Ectodermal cell (in vitro differentiated cells): Measurements from ENCODE around the gene REPS2.

Experiments
- H3K27ac ChIP-seq: 2 replicates; pipeline ENCODE4 v1.7.0; 2013; ENCODE audit warnings: mild to moderate bottlenecking, low read depth, low read length; ENCODE audit not compliant: insufficient read depth, poor library complexity, severe bottlenecking
- H3K27me3 ChIP-seq: 2 replicates; pipeline ENCODE4 v1.7.0; 2013; ENCODE audit warnings: mild to moderate bottlenecking, low read length; ENCODE audit not compliant: insufficient read depth, control insufficient read depth, poor library complexity, severe bottlenecking
- H3K36me3 ChIP-seq: one replicate; pipeline ENCODE4 v1.7.0; 2013; ENCODE audit warnings: low read length; ENCODE audit not compliant: control insufficient read depth, insufficient read depth
- H3K4me1 ChIP-seq: one replicate; pipeline ENCODE4 v1.7.0; 2013; ENCODE audit warnings: low read length; ENCODE audit not compliant: control insufficient read depth, insufficient read depth
- H3K4me3 ChIP-seq: 2 replicates; pipeline ENCODE4 v1.7.0; 2013; ENCODE audit warnings: low read depth, low read length, control low read depth; ENCODE audit not compliant: insufficient read depth
- H3K9me3 ChIP-seq: 2 replicates; pipeline ENCODE4 v1.7.0; 2013; ENCODE audit warnings: mild to moderate bottlenecking, low read length, moderate library complexity; ENCODE audit not compliant: control insufficient read depth
- WGBS, 2 experiments: methylation state at CpG; one replicate each; pipeline ENCODE4 v1.1.7; 2013; ENCODE audit warnings: missing lambda C conversion rate in 2 of 2; 5-methylcytosine and 5-hydroxymethylcytosine counted together

Gene REPS2

GRCh38 chrX:16994736-16995135 lies 48.3 kb downstream of the REPS2 start:
- no peaks in the 10 kb centered on the region for H3K36me3 ChIP-seq
- no peaks in the 10 kb centered on the region for H3K9me3 ChIP-seq
- no peaks in the 10 kb centered on the region for H3K27me3 ChIP-seq
- H3K4me1 ChIP-seq = no peaks in the 10 kb centered on the region
- H3K27ac ChIP-seq = no peak overlapping the region
- WGBS, 2 experiments = 86 to 91% methylated on average over 2 of the region's 2 CpGs
- H3K4me3 ChIP-seq = no peak overlapping the region

- WGBS, 2 experiments = 92 to 95% methylated on average over 2 of the region's 2 CpGs
- Histone ChIP-seq H3K9me3 (no peaks in the 10 kb centered on the region), H3K36me3 (no peaks in the 10 kb centered on the region), H3K27ac (no peak overlapping the region), H3K4me1 (no peaks in the 10 kb centered on the region), H3K27me3 (no peaks in the 10 kb centered on the region), H3K4me3 (no peak overlapping the region)
These were observed 50.9 kb downstream of the REPS2 start for GRCh38 chrX:16997313-16997712.

- no peaks in the 10 kb centered on the region for H3K4me1 ChIP-seq
- H3K27ac ChIP-seq = no peak overlapping the region
- no peaks in the 10 kb centered on the region for H3K27me3 ChIP-seq
- no peak overlapping the region for H3K4me3 ChIP-seq
- no peaks in the 10 kb centered on the region for H3K9me3 ChIP-seq
- no peaks in the 10 kb centered on the region for H3K36me3 ChIP-seq
These were observed 52.8 kb downstream of the REPS2 start for GRCh38 chrX:16999275-16999674.

DNA sequence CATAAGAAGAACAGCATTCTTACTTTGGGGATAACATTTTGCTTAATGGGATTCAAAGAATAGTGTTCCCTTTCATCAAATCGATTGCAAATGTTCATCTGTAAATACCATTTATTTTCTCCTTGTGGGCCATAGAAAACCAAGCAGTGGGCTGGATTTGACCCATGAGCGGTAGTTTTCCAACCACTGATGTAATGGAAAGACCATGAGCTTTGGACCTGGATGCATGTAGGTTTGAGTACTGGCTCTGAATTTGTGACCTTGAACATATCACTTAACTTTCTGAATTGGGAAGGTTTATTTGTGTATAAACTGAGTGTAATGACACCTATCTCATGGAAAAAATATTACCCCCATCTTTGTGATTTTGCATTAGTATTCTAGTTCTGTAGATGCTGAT lies 54.3 kb downstream of the REPS2 start:
- H3K9me3 ChIP-seq = no peaks in the 10 kb centered on the region
- 94 to 100% methylated on average over 2 of the region's 2 CpGs for WGBS, 2 experiments
- H3K4me1 ChIP-seq = no peaks in the 10 kb centered on the region
- H3K36me3 ChIP-seq = no peaks in the 10 kb centered on the region
- H3K27me3 ChIP-seq = no peaks in the 10 kb centered on the region
- no peak overlapping the region for H3K27ac ChIP-seq
- H3K4me3 ChIP-seq = no peak overlapping the region

DNA sequence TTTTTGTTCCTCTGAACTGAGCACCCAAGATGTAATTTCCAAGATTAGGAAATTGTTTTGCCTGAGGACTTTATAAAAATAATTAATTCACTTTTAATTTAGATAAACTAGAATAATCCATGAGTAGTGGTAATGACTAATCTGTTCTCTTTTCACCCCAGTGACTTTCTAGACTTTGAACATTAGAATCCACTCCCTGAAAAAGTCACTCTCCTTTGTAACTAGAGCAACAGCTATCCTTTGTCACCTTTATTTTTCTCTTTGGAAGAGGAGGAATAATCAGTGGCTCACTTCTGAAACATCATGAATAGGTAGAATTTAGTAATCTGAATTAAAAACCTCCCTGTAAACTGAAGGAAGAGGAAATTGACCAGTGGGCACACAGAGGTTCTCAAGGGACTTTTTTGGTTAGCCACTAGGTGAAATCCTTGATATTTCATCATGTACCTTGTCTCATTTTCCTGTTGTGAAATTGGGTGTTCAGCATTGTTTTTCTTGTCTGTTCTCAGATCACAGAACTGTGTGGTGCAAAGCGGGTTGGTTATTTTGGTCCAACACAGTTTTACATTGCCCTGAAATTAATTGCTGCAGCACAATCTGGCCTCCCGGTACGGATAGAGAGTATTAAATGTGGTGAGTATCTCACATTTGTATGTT lies 59.4 kb downstream of the REPS2 start:
- no peaks in the 10 kb centered on the region for H3K27me3 ChIP-seq
- H3K36me3 ChIP-seq = no peaks in the 10 kb centered on the region
- H3K4me3 ChIP-seq = no peak overlapping the region
- H3K4me1 ChIP-seq = no peaks in the 10 kb centered on the region
- H3K9me3 ChIP-seq = no peaks in the 10 kb centered on the region
- 93 to 95% methylated on average over 3 of the region's 3 CpGs for WGBS, 2 experiments
- no peak overlapping the region for H3K27ac ChIP-seq

DNA sequence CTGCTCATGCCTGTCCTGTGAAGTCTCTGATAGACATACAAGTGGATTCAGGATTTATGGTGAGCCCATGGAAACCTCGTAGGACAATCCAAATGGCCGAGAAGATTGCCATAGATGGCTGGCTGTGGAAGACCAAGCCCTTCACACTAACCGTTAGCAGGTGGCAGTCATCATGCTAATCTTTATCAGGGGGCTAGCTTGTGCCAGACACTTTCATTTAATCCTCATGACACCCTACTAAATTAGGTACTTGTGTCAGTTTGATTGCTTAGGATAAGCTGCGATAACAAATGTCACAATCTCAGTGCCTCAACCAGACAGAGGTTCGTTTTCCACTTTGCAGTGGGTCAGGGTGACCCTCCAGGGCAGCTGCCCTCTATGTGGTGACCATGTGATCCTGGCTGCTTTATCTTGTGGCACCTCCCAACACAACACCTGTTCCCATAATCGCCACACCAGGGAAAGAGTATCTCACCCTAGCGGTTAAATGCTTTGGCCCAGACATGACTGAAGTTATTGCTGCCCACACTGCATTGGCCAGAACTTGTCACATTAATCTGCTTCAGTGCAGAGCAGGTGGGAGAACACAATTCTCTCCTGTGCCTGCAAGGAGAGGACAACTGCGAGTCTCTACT lies 60.8 kb downstream of the REPS2 start:
- Histone ChIP-seq H3K4me1 (no peaks in the 10 kb centered on the region), H3K27me3 (no peaks in the 10 kb centered on the region), H3K27ac (no peak overlapping the region), H3K36me3 (no peaks in the 10 kb centered on the region), H3K4me3 (no peak overlapping the region), H3K9me3 (no peaks in the 10 kb centered on the region)
- 73% methylated on average over 8 of the region's 8 CpGs for WGBS, 2 experiments

DNA sequence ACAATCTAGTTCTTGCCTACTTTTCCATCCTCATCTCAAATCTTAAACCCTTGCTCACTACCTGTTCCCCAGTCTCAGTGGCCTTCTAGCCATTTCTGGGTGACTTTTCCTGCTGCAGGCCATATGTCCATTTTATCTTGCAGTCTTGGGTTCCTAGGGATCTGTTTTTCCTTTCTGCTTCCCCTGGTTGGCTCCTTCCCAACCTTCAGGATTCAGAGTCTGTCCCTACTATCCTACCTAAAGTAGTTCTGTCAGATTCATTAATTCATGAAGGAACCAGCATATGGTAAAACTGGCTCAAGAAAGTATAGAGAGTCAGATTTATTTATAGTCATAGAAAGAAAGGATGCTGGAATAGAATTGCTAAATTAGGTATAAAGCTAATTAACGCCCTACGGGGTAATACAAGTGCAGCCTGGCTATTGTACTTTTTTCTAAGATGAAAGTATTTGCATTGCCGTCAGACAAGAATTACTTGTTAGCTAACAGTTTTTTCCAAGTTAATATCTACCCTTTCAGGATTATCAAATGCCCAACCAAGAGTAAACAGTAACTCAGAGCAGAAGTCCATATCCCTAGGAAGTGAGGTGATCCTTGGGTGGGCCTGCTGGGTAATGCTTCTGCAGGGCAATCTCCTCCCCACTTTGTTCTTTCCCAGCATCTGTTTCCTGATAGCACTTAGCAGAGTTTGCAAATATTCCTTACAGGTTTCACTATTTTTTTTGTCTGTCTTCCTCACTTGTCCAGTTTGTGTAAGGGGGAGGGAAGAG lies 63.6 kb downstream of the REPS2 start:
- Histone ChIP-seq H3K36me3 (no peaks in the 10 kb centered on the region), H3K4me3 (no peak overlapping the region), H3K27me3 (no peaks in the 10 kb centered on the region), H3K9me3 (no peaks in the 10 kb centered on the region), H3K27ac (no peak overlapping the region), H3K4me1 (no peaks in the 10 kb centered on the region)
- WGBS, 2 experiments = 88 to 94% methylated on average over 2 to 3 of the region's 3 CpGs

DNA sequence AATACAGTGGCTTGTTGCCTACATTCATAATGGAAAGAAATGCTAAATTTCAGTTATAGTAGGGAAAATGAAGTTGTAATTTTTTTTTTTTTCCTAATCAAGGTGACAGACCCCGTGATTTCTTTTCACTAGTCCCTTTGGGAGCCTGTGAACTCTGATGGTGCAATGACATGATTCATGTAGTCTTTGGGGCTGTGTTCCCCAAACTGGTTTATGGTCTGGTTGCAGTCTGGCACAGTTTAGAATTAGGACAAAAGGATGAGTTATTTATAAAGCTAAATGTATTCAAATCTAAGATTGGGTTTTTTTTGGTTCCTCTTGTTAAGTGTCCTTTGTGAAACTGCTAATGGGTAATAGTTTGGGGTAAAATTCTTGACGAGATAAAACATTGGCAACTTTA lies 66.0 kb downstream of the REPS2 start:
- 83 to 94% methylated on average over 2 of the region's 2 CpGs for WGBS, 2 experiments
- H3K36me3 ChIP-seq = no peaks in the 10 kb centered on the region
- no peaks in the 10 kb centered on the region for H3K4me1 ChIP-seq
- no peak overlapping the region for H3K27ac ChIP-seq
- no peaks in the 10 kb centered on the region for H3K9me3 ChIP-seq
- no peak overlapping the region for H3K4me3 ChIP-seq
- no peaks in the 10 kb centered on the region for H3K27me3 ChIP-seq

GRCh38 chrX:17014216-17014615 lies 67.8 kb downstream of the REPS2 start:
- Histone ChIP-seq H3K4me1 (no peaks in the 10 kb centered on the region), H3K27ac (no peak overlapping the region), H3K4me3 (no peak overlapping the region), H3K9me3 (no peaks in the 10 kb centered on the region), H3K27me3 (no peaks in the 10 kb centered on the region), H3K36me3 (no peaks in the 10 kb centered on the region)
- 93% methylated on average over 1 of the region's 3 CpGs for WGBS, 2 experiments

DNA sequence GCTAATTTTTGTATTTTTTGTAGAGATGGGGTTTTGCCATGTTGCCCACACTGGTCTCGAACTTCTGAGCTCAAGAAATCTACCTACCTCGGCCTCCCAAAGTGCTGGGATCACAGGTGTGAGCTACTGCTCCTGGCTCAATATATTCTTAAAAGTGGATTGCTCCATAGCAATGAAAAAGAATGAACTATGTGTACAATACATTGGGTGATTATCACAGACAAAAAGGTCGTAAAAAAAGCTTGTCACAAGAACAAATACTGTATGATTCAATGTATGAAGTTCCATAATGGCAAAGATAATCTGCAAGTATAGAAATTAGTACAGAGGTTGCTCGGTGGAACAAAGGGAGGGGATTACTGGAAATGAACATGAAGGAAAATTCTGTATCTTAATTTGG lies 70.7 kb downstream of the REPS2 start:
- Histone ChIP-seq H3K4me3 (no peak overlapping the region), H3K36me3 (no peaks in the 10 kb centered on the region), H3K27ac (no peak overlapping the region), H3K9me3 (no peaks in the 10 kb centered on the region), H3K4me1 (no peaks in the 10 kb centered on the region), H3K27me3 (no peaks in the 10 kb centered on the region)
- 93 to 100% methylated on average over 3 to 4 of the region's 4 CpGs for WGBS, 2 experiments
